PC-3 (cell line): ENCODE data around the gene RAB33B.

Source experiments
- CTCF ChIP-seq: fragments of 300-600 bp; sonication (generic); conservative IDR thresholded peaks from 2 replicates; pipeline ENCODE4 v1.5.1; 2017; ENCODE audit warnings: antibody characterized with exemption, low read depth, mild to moderate bottlenecking, low read length
- EZH2 ChIP-seq: fragments of 300-600 bp; sonication (generic); IDR thresholded peaks from one replicate; pipeline ENCODE4 v1.6.1; 2017; ENCODE audit warnings: antibody characterized with exemption, mild to moderate bottlenecking, low read length; ENCODE audit not compliant: unreplicated experiment
- EZH2phosphoT487 ChIP-seq: fragments of 300-600 bp; sonication (generic); IDR thresholded peaks from 2 replicates; pipeline ENCODE4 v1.6.1; 2018; ENCODE audit warnings: mild to moderate bottlenecking, antibody characterized with exemption, low read length, borderline replicate concordance

- TF ChIP-seq CTCF (no peak), EZH2 (no peak), EZH2phosphoT487 (no peak)
Measured at GRCh38 chr4:139438141-139438540, 15.8 kb upstream of the RAB33B start.
